ENCODE results near the gene ALOXE3. TPM values are rescaled to one million over a fixed set of nuclear protein-coding genes. Genes with fewer than 3 reads are reported as not detected.
A peak's percentile ranks its signal among the peaks of the same experiment; 100 is the strongest.

Gene ALOXE3
- total and polyA plus RNA-seq, 2 donors from 2014 or later: not detected

GRCh38 chr17:8160224-8160577 lies 41.9 kb upstream of the ALOXE3 start:
- H3K4me1 ChIP-seq (ENCODE audit: control insufficient read depth in 2 of 3, insufficient read depth in 2 of 3, low read depth in 1 of 3, low read length in 3 of 3): peaks cover 3 to 33% (median 22%) of the 10 kb centered on the region in 3 donors
- TF ChIP-seq CTCF (IDR thresholded peaks at IDR 0.05; ENCODE audit: borderline replicate concordance, extremely low read depth, insufficient read depth): no peak
- H3K36me3 ChIP-seq (ENCODE audit: control insufficient read depth in 2 of 3, insufficient read depth in 3 of 3, low read length in 3 of 3): peaks cover 2 to 14% (median 2%) of the 10 kb centered on the region in 3 donors
- H3K9me3 ChIP-seq (ENCODE audit: control insufficient read depth in 2 of 3, insufficient read depth in 1 of 3, low read length in 3 of 3): no peaks in the 10 kb centered on the region
- no peak overlapping the region for H3K27ac ChIP-seq (ENCODE audit: low read depth in 2 of 2, low read length in 2 of 2)
- peak overlapping the region in 1 of 3 donors; percentile 29 for H3K9ac ChIP-seq (ENCODE audit: low read length in 3 of 3)
- peak overlapping the region in 1 of 3 donors; percentile 16 for H3K4me3 ChIP-seq (ENCODE audit: low read length in 3 of 3)
- DNase-seq (no peak), FAIRE-seq (no peak)
- intact Hi-C loops (cut with DNase I): no loop called here
- no peaks in the 10 kb centered on the region for H3K27me3 ChIP-seq (ENCODE audit: control insufficient read depth, insufficient read depth, low read length)

GRCh38 chr17:8159459-8160223 lies 41.3 kb upstream of the ALOXE3 start:
- peaks cover 4 to 36% (median 22%) of the 10 kb centered on the region in 3 donors for H3K4me1 ChIP-seq (ENCODE audit: control insufficient read depth in 2 of 3, insufficient read depth in 2 of 3, low read depth in 1 of 3, low read length in 3 of 3)
- DNase-seq (peak in 2 of 5 donors; percentile 49 to 63), FAIRE-seq (no peak)
- no peak overlapping the region for H3K4me3 ChIP-seq (ENCODE audit: low read length in 3 of 3)
- H3K9ac ChIP-seq (ENCODE audit: low read length in 3 of 3): peak overlapping the region in 1 of 3 donors; percentile 29
- intact Hi-C loops (cut with DNase I): no loop called here
- no peaks in the 10 kb centered on the region for H3K27me3 ChIP-seq (ENCODE audit: control insufficient read depth, insufficient read depth, low read length)
- TF ChIP-seq CTCF (IDR thresholded peaks at IDR 0.05; ENCODE audit: borderline replicate concordance, extremely low read depth, insufficient read depth): no peak
- peak overlapping the region; percentile 18 to 29 for H3K27ac ChIP-seq (ENCODE audit: low read depth in 2 of 2, low read length in 2 of 2)
- no peaks in the 10 kb centered on the region for H3K9me3 ChIP-seq (ENCODE audit: control insufficient read depth in 2 of 3, insufficient read depth in 1 of 3, low read length in 3 of 3)
- peaks cover 2 to 14% (median 2%) of the 10 kb centered on the region in 3 donors for H3K36me3 ChIP-seq (ENCODE audit: control insufficient read depth in 2 of 3, insufficient read depth in 3 of 3, low read length in 3 of 3)

GRCh38 chr17:8159032-8159400 lies 40.7 kb upstream of the ALOXE3 start:
- DNase-seq (peak in 2 of 5 donors; percentile 45 to 60), FAIRE-seq (no peak)
- Histone ChIP-seq H3K4me1 (ENCODE audit: control insufficient read depth in 2 of 3, insufficient read depth in 2 of 3, low read depth in 1 of 3, low read length in 3 of 3) (peaks cover 4 to 35% (median 20%) of the 10 kb centered on the region in 3 donors), H3K27me3 (ENCODE audit: control insufficient read depth, insufficient read depth, low read length) (no peaks in the 10 kb centered on the region), H3K27ac (ENCODE audit: low read depth in 2 of 2, low read length in 2 of 2) (peak overlapping the region; percentile 73 to 99), H3K36me3 (ENCODE audit: control insufficient read depth in 2 of 3, insufficient read depth in 3 of 3, low read length in 3 of 3) (peaks cover 2 to 14% (median 2%) of the 10 kb centered on the region in 3 donors), H3K9me3 (ENCODE audit: control insufficient read depth in 2 of 3, insufficient read depth in 1 of 3, low read length in 3 of 3) (no peaks in the 10 kb centered on the region), H3K9ac (ENCODE audit: low read length in 3 of 3) (no peak overlapping the region), H3K4me3 (ENCODE audit: low read length in 3 of 3) (no peak overlapping the region)
- TF ChIP-seq CTCF (IDR thresholded peaks at IDR 0.05; ENCODE audit: borderline replicate concordance, extremely low read depth, insufficient read depth): no peak
- intact Hi-C loops (cut with DNase I): no loop called here
